ENCODE results near the gene SPATS2. TPM values are rescaled to one million over a fixed set of nuclear protein-coding genes. Genes with fewer than 3 reads are reported as not detected.

The SPATS2 gene
- total RNA-seq: 21.4 and 27.9 TPM in 2 replicates

DNA sequence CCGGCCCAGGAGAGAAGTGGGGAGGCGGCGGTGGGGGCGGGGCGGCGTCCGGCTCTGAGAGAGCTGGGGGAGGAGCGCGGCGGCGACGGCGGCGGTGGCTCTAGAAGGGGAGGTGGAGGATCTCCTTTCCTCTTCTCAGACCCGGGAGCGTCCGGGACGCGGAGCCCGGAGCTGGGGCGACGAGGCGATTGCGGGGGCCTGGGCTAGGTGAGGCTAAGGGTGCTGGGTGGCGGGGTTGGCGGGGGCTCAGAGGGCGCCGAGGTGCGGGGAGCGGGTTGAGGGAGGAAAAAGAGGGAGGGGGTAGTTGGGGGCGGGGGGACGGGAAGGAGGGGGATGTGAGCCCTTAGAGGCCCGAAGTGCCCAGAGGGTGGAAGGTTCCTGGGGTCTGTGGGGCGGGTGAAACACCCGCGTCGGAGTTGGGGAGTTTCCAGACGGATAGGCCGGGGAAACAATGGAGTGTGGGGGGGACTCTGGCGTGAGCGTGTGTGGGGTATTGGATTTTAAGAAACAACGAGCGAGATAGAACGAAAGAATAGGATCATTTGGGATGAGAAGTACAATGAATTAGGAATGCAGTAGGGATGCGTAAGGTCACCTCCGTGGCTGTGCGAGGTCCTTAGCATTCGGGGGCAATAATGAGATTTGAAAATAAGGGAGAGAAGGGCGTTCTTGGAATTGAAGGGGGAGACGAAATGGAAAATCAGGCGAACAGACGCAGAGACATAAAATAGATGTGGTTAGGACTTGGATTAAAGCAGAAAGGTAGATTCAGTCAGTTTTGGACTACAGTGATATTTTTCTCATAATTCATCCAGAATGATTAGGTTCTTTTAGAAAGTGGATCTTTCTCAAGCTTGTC, at the start of gene SPATS2:
Gene SPATS2, plus strand, starts transcription at position 82 of the 859 bp plus-strand sequence. CDS start 93,551 bp downstream, outside the sequence.

DNA sequence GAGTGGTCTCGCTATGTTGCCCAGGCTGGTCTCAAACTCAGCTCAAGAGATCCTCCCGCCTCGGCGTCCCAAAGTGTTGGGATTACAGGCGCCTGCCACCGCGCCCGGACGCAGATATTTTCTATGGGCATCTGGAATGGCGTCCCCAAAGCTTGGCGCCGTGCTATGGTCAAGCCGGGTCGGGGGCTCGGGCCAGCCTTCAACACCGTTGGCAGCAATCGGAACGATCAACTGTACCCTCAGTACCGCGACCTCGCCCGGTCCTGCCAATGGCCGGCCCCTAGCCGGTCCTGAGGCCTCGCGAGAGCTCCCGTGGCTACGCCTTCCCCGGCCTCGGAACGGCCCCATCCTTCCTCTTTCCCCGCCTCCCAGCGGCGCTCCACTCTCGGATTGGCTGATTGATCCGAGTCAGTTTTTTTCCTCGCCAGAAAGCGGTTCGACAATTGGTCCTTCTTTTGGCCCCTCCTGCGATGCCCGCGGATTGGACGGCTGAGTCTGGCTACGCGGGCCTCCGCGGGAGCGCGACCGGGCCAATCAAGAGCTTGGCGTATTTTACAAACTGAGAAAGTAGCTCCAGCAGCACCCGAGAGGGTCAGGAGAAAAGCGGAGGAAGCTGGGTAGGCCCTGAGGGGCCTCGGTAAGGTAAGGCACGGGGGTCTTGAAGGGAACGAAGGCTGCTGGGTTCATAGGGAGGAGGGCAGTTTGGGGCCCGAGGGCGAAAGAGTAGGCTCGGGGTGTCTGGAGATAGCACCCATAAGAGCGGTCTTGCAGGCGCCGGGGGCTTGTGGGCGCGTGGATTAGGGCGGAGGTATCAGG, 44.3 kb upstream of the SPATS2 start, which contains the start of gene TROAP:
Gene TROAP, plus strand, starts transcription at position 548 of the 816 bp plus-strand sequence. CDS start 354 bp downstream, outside the sequence.

DNA sequence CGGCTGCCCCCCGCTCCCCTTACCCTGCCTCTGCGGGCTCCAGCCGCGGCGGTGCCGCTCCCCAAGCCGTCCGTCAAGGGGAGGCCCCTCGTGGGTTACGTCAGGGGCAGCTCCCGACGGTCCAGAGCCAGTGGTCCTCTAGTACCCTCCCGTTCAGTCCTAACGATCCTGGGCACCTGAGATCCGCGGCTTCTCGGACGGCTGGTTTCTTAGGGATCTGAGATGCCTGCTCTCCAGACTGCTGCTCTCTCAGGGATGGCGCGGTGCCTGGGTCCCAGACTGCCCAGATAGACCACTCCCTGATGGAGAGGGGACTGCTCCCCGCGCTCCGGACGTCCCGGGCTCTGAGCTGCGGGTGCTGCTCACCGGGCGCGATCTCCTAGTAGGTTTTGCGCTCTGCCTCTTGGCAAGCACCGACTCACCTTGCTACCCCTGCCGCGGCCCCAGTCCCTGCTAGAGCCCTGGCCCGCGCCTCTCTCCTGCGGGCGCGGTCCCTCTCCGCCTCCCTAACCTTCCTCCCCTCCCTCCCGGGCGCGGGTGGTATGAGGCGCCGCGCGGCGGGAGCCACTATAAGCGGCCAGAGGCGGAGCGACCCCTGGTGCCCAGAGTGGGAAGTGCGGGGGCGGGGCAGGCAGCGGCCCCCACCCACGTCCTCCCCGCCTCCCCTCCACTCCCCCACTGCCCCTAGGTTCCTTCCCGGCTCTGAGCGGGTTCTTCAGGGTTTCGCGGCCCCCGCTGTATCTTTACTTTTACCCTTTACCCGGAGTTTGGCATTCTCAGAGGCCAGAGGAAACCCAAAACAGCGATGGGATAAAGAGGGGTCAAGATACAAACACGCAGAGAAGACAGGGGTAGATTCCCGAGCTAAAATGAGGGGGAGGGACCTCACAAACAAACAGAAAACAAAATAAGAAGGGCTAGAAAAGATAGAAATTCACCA, 30.3 kb upstream of the SPATS2 start, which contains the start of gene C1QL4:
Gene C1QL4, minus strand, starts transcription at position 544 of the 940 bp plus-strand sequence. CDS start 711 bp downstream, outside the sequence.

DNA sequence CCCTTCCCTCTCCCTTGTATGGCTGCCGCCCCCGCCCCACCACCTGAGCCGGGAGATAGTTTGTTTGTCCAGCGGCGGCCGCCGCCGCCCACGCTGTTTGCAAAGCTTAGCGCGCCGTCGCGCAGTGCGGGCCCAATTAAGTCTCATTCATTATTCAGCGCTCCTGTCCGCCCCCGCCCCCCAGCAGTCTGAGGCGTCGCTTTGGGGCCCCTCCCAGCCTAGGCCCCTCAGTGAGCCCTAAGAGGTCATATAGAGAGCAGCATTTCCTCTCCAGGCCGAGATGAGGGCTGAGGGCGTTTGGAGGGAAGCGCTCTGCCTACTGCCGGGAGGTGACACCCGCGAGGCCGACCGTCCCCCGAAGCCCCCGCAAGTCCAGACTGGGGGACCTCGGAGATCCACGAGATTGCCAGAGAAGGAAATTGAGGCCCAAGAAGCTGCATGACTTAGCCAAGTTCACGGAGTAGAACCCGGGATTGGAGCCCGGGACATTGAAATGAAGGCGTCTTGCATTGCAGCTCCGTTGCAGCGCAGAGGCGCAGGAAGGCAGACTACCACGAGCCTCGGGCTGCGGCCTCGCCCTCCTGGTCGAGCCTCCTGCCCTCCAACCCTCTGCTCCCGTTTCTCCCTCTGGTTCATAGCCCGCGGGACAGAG, 20.5 kb upstream of the SPATS2 start, which contains the start of gene DNAJC22:
Gene DNAJC22, plus strand, starts transcription at position 230 of the 652 bp plus-strand sequence. CDS start 1,985 bp downstream, outside the sequence.

DNA sequence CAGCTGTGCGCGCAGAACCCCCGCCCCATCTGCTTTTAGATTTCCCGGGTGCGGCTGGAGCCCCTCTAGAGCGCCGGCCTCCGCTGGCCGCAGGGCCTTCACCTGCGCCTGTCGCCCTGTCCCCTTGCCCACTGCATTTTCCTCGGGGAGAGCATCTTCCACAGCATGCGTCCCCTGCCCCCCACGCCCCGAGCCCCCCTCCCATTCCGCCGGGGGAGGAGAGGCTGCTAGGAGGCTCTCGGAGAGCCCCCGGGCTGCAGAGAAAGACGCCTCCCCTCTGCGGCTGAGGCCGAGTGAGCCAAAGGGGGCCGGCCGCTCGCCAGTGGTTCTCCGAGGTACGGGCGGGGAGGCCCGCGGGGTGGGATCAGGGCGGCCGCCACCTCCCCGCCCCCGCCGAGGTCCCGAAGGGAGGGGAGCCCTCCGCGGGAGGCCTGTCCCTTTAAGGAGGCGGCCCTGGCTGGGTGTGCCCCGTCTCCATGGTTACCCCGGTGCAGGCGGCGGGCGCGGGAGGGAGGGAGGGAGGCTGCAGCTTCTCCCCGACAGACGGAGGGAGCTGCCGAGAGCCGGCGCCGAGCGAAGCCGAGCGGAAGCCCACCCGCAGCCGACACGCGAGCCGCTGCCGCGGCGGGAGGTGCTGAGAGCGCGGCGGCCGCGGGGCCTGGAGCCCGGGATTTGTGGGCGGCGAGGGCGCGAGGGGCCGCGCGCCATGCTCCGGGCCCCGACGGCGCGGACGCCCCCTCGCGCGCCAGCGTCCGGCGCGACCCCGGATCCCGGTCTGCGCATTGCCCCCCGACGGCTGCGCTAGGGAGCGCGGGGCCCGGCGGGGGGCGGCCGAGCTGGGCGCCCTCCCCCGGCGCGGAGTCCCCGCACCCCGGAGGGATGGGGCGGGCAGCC, 171.5 kb downstream of the SPATS2 start, which contains the start of gene KCNH3:
Gene KCNH3, plus strand, starts transcription at position 521 of the 894 bp plus-strand sequence. CDS start 387 bp downstream, outside the sequence.

DNA sequence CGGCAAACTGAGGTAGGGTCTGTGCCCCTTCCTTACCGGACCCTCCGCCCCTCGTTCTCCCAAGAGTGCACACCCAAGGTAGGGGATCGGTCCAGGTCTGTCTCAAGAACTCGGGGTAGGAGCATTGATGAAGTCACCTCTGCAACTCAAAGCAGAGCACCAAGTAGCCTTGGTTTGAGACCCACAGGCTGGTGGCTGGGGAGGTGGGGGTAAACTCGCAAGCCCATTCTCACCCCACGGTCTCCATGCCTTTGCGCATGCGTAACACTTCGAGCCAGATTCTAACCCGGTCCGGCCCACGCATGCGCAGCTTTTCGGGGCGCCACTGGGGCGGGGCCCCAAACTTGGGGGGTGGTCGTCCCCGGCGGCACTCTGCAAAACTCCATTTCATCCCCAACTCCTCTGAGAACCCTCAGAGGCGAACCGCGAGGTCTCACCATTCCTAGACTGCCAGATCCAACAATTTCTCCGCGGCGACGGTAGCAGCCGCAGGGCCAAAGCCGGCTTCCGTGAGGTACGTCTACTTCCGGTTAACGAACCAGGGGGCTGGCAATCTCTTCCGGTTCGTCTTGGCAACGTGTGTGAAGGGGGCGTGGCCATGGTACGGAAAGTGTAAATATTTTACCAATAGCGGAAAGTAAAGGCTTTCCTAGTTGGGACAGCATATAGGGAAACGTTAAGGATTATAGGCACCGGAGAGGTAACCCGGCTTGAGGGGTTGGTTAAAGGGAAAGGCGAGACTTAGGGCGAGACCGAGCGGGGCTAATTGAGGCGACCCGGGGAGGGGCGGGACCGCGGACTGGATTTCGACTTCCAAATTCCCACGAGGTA, 200.6 kb downstream of the SPATS2 start, which contains the start of gene MCRS1:
Gene MCRS1, minus strand, starts transcription at position 532 of the 831 bp plus-strand sequence. CDS start 1,411 bp downstream, outside the sequence.

Other genes with a start within 250 kb of the SPATS2 start
- 3,914 and 4,040 TPM in 2 replicates for gene TUBA1B, start 236.1 kb upstream of the SPATS2 start, total RNA-seq
- gene TUBA1A, start 178.4 kb upstream of the SPATS2 start, total RNA-seq: 773 and 887 TPM in 2 replicates
- 1,170 and 1,280 TPM in 2 replicates for gene TUBA1C, start 102.4 kb upstream of the SPATS2 start, total RNA-seq
- not detected in 2 replicates for gene PRPH, start 72.3 kb upstream of the SPATS2 start, total RNA-seq
- 26.0 and 39.2 TPM in 2 replicates for gene TROAP, start 44.2 kb upstream of the SPATS2 start, total RNA-seq
- gene C1QL4, start 30.3 kb upstream of the SPATS2 start, total RNA-seq: not detected in 2 replicates
- 0.20 and 0.98 TPM in 2 replicates for gene DNAJC22, start 20.6 kb upstream of the SPATS2 start, total RNA-seq
- gene KCNH3, start 171.6 kb downstream of the SPATS2 start, total RNA-seq: not detected in 2 replicates
- gene MCRS1, start 200.7 kb downstream of the SPATS2 start, total RNA-seq: 65.6 and 72.5 TPM in 2 replicates
- not detected in 2 replicates for gene FAM186B, start 238.2 kb downstream of the SPATS2 start, total RNA-seq

Data from mammary microvascular endothelial cell (primary cell).